ENCODE results near the gene IFNAR2.

IFNAR2 gene

DNA sequence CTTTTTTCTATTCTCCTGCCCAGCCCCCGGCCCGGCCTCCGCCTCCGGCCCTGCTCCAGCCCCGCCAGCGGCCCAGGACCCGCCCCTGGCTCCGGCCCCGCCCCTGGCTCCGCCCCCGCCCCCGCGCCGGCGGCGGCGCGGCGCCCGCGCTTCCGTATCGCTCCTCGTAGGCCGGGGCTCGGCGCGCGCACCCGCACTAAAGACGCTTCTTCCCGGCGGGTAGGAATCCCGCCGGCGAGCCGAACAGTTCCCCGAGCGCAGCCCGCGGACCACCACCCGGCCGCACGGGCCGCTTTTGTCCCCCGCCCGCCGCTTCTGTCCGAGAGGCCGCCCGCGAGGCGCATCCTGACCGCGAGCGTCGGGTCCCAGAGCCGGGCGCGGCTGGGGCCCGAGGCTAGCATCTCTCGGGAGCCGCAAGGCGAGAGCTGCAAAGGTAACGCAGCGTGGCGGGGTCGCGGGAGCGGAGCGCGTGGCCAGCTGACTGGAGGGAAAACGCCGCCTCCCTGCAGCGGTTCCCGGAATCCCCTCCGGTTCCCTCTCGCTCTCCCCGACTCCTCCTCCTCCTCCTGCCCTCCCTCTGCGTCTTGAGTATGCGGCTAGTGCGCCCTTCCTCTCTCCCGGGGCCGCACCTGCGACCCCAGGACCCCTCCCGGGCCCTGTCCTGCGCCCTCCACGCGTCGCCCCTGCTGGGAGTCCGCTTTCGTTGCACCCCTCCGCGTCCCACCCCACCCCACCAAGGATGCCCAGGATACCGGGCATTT, at the start of gene IFNAR2:
Gene IFNAR2, plus strand, starts transcription at position 155 of the 761 bp plus-strand sequence. CDS start 11,985 bp downstream, outside the sequence.
- DNase-seq: peak; percentile 39

DNA sequence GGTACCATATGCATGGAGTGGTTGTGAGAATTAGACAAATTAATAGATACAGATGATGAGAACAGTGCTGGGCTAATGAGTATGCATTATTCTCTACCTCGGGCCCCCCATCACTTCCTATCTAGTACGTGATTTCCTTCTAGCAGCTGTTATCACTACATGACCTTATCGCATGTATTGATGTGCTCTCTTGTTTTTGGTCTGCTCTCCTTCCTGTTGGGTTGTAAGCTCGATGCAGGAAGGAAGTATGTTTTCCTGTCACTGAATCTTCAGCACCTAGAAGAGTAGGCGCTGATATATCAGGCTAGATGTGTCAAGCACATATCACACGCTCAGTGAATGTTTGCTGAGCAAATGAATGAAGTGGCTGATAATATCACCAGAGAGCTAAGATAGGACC, 43.9 kb upstream of the IFNAR2 start:
- DNase-seq: no peak

DNA sequence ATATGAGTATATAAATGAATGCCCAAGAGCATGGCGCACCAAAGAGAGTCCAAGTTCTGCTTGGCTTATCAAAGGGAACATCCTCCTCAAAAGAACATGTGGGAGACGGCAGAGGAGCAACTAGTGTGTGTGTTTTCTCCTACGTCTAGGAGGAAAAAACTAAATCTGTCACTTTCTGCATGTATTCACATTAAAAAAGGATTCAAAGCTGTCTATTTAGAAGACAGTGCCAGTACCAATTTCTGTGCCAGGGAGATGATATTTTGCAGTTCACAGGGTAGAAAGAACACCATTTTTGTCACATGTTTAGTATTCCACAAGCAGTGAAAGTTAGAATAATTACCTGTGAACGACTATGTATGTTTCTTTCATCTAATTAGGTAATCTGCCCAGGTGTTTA, 42.5 kb upstream of the IFNAR2 start:
- no peak for DNase-seq

DNA sequence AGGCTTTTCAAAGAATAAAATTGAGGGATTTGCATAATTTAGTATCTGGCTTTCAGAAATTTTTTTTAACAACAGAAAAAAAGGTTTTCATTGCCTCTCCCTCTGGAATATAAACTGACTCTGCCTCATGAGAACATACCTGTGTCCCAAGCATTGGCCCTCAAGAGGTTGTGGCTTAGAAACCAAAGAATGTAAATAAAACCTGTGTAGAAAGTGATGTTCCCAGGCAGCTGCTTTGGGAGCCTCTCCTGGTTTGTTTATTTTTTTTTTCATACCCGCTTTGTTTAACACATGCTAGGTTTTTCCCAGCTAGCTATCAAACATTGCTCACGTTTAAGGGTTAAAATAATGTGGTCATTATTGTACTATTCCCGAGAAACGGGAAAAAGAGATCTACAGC, 40.5 kb upstream of the IFNAR2 start:
- no peak for DNase-seq

DNA sequence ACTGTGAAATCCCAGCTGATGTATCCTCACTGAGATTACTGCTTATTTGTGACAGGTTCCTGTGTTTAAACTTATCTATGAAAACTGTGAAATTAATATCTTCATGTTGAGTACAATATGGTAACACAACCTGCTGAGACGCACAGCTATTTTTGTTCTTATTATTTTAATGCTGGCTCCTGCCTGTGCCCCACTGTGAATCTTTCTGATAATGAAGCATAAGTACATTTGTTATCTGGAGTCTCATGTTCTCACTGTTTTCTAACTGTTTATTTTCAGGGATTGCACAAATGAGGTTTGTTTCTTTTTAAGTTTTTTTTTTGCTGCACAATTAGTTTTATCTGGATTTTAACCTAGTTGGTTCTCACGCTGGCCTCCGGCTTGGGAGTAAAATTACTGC, 39.9 kb upstream of the IFNAR2 start:
- DNase-seq: no peak

DNA sequence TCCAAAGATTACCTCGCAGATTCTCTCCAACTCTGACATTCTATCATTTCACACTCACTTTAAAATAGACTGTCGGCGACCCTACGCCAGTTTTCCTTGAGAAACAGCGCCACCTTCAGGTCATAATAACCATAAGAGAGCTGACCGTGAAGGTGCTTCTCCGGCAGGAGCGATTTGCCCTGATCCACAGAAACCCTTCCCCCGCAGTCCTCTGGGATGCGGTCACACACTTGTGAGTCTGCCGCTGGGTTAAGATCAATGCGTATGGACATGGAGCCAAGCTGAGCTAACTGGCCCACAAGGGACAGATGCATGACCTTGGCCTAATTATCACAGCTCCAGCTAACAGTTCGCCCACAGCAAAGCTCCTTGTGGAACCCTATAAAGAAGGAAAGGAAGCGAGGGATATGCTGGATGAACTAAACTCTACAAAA, 32.8 kb upstream of the IFNAR2 start:
- DNase-seq: peak; percentile 28

DNA sequence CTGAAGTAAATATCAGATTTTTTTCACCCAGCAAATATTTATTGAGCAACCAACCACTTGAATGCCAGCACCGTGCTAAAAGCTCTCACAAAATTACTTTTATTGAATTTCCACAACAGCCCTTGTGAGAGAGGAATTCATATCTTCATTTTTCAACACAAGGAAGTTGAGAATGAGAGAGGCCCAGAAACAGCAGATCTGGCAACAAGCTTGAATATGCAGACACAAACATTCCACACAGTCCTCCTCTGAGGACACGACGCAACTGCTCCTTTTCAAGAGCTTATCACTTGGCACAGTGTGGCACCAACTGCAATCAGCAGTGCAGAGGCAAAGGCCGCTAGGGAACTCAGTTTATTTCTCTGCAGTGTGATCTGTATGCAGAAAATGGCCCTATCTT, 32.2 kb upstream of the IFNAR2 start:
- no peak for DNase-seq

DNA sequence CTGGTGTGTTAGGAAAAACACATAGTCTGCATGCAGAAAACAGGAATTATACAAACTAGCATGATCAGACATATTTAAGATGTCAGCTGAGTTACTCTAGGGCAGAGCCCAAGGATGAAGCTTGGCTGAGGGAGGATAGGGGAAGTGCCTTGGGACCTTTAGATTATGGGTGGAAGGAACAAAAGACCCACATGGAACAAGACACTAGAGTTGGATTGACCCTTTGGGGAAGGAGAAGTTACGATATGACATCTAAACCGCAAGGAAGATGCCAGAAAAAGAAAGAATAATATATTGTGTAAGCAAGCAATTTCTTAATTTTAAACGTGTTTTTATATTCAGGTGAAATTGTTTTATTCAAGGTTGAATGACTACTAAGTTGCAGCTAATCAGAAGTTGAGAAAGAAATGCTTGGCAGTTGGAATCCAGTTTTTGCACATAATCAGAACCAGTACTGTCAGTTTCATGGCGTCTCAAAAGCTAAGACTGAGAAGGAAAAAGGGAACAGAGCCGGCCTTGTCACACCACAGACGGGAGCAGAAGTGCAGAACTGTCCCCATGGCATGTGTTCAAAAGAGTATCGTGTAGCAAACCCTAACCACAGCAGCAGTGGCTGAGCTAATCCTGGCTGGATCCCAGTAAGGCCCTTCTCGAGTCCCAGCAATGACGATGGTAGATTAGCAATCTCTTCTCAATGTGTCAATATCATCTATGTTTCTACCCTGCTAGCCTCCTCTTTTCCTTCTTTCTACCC, 31.2 kb upstream of the IFNAR2 start:
- DNase-seq: peak; percentile 61

DNA sequence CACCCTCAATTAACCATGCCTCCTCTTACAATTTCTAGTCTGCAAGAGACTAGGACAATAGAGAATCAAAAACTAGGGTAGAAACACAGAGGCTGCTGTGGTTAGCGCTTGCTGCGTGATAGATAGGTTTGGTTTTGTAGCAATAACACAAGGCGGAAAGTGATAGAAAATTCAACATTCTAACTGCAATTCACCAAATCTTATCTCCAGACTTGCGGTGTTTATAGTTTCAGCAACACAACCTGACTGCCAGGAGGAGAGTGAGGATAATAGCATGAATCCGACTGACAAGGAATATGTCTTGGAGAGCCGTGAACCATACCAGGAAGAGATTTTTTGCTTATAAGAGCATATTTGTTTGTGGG, 30.7 kb upstream of the IFNAR2 start:
- DNase-seq: no peak

DNA sequence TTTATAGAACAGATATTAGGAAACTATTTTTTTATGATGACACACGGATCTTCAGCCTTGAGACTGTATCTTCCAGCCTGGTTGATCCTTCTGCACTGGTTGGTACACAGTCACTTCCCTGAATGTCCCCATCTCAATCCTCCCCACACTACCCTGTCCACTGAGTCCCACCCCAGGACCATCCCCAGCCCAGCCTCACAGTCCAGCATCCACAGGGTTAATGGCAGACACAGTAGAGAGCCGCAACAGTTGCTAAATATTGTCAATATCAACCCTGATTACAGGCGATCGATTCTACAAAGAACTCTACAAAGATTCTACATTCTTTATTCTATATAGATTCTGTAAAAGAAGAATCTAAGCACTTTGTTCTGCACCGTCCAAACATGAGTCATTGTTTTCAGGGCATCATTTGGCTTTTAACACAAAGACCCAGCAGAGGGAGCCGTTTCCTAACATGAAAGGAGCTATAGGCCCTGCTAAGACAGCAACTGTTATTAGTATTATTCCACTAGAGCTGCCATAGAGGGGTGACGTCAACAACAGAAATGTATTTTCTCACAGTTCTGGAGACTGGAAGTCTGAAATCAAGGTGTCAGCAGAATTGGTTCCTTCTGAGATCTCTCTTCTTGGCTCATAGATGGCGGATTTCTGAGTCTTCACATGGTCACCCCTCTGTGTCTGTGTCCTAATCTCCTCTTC, 30.1 kb upstream of the IFNAR2 start:
- DNase-seq: peak; percentile 70

DNA sequence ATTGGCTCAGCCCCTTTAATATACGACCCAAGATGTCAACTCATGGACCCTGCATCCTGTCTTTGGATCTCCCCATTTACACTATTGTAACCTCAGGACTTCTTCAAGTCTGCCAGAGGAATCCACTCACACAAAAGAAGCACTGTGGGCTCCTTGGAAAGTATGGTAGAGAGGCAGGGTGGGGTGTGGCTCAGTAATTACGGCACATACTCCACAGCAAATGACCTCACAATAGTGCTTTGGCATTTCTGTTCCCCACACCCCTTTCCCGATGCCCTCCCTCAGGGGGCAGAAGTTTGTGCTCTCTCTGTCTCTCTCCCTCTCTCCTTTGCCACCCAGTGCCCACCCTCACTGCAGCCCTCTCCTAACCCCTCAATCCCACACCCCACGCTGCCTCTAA, 27.8 kb upstream of the IFNAR2 start:
- no peak for DNase-seq

DNA sequence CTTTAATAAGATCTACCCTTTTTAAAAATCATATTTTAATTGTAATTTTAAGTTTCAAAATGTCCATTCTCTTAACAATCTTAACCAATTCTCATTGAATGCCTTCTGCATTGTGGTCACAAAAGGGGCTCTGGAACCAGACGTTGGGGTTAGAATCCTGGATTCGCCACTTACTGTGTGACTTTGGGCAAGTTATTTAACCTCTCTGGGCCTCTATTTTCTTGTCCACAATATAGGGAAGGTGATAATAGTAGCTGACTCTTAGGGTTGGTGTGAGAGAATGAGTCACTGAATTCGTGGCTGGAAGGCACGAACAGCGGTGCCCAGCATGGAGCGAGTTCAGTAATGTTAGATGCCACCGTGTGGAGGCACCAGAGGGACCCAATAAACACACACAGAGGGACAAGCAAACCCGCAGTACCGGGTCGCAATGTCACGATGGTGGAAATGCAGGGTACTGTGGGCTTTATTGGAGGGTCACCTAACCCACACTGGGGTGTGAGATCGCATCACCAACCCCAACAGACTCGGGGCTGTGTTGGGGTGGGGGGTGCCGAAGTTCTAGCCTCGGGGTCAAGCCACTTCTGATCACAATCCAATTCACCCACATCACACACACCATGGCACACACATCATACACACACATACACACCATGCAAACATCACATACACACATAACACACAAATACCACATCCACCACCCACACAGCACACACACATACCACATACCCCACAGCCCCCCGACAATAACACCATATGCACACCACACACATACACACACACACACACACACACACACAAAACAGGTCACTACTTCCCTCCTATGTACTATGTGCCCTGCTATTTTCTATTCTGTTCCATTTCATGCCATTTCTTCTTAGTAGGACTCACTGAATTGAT, 27.0 kb upstream of the IFNAR2 start:
- DNase-seq: no peak

DNA sequence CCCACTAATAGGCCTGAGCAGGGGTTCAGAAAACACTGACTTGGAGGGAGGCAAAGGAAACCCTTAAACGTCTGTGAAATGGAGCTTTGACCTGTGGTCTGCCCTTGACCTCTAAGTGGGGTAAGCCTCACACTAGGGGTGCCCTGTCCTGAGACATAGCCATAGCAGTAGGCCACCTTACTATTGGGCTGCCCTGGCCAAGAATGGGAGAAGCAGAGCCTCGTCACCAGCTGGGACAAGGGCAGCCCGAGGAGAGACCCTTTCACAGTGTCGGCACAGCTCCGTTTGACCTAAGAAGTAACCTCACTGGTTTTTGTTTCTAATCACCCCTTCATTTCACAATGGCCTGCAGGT, 26.4 kb upstream of the IFNAR2 start:
- no peak for DNase-seq

DNA sequence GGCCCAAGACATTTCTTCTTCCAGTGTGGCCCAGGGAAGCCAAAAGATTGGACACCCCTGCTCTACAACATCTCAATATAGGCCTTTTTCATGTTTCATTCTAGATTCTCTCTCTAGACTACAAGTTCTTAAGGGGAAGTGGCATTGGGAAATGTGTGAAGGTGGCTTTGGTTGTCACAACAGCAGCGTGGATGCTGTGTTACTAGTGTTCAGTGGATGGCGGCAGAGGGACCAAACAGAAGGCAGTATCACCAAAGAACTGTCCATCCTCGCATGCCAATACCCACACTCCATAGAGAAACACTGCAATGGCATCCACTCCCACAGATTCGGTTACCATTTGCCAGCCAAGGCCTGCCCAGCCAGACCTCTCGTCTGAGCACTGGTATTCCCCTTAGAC, 24.3 kb upstream of the IFNAR2 start:
- no peak for DNase-seq

DNA sequence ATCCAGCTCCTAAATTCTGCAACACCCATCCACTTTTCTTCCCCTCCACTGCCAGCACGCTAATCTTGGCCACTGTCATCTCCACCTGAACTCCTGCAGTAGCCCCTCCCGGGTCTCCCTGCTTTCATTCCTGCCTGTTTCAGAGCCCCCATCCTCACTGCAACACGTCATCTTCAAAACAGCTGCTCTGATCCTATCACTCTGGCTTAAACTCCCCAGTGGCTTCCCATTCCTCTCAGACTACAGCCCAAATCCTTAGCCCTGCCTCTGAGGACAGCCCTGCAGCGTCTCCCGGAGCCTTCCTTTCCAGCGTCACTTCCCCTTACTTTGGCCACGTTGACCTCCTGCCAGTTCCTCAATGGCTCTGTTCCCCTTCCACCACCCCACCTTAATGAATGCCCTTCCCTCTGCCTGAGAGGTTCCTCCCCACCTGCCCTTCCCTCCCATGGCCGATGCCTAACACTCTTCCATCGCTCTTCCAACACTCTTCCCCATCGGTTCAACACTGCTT, 22.9 kb upstream of the IFNAR2 start:
- no peak for DNase-seq

DNA sequence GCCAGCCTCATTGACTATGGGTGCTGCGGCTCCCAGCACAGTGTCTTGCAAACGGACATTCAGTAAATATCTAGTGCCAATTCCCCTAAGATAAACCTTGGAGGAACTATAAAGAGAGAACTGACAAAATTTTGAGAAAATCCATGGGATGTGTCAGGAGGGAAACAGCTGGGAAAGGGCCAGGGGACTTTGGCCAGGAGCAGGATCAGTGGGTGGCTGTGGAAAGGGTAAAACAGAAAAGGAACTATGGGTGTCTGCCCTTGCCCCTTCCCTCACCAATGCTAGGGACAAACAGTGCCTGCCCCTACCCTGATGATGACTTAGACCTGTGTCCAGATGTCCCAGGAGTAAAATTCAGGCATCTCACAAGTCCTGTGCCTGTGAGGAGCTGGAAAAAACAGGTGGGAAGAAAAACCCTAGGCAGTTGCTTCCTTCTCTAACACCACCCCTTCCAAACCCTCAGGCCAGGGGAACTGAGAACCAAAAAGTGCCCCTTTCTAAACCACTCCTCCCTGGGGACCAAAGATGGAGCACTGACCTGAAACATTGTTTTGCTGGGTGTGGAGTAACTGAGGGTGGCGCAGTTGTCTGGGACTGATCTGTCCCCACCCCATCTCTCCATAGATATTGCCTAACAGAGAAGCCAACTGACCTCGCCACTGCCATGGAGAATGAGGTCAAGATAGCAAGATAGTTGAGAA, 22.1 kb upstream of the IFNAR2 start:
- no peak for DNase-seq

DNA sequence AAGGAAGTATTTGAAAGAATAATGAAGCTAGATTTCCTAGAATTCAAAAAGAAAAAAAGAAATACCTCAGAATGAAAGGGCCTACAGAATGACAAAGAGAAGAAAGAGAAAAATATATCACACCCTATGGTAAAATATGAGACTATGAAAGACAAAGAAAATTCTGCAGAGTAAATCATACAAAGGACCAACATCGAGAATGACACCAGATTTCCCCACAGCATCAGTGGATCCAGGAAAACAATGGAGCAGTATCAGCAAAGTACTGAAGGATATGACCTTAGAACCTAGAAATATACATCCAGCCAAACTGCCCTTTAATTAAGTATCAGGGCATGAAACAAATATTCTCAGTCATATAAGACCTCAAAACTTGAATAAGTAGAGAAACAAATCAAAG, 21.2 kb upstream of the IFNAR2 start:
- no peak for DNase-seq

DNA sequence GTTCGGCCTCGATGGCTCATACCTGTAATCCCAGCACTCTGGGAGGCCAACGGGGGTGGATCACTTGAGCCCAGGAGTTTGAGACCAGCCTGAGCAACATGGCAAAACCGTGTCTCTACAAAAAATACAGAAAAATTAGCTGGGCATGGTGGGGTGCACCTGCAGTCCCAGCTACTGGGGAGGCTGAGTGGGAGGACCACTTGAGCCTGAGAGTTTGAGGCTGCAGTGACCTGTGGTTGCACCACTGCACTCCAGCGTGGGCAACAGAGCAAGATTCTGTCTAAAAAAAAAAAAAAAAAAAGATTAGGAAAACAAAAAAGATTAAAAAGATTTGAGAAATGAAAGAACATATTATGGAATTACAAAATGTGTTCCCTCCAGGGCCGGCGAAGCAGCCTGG, 18.4 kb upstream of the IFNAR2 start:
- DNase-seq: no peak

DNA sequence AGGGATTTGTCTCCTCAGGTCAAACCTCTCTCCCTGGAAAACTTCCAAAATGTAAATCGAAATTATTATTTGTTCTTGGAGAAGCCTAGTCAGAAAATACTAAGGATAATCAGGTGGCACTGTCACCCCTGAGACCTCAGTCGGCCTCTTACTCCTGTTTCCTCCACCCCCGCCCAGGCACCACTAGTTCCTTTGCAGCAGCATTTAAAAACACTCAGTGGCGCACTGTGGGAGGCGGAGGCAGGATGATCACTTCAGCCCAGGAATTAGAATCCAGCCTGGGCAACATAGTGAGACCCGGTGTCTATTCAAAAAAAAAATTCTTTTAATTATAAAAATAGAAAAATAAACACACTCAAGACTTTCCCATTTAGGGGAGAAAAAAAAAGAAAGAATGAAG, 18.0 kb upstream of the IFNAR2 start:
- no peak for DNase-seq

DNA sequence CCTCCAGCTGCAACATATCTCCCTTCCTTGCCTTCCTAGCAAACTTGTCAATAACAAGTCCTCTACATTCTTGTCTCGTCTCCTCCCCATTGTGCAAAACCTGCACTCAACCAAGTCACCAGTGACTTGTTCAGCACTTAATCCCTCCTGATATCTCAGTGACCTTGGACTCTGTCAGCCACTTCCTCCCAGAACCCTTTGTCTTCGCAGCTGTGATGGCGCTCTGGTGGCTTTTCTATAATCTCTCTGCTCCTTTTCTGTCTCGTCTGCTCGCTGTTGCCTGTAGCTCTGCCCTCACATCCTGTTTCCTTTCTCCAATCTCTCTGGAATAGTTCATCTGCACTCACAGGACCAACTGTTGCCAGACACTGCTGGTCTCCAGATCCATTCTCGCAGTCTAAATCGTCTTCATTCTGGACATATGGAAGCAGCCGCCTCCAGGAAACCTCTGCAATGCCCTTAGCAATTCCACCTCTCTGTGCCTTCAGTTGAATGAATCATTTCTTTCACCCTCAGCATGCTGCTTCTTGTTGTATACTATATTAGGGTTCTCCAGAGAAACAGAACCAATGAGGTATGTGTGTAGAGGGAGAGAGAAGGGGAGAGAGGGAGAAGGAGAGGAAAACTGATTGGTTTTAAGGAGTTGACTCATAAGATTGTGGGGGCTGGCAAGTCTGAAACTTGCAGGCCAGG, 17.4 kb upstream of the IFNAR2 start:
- DNase-seq: no peak

DNA sequence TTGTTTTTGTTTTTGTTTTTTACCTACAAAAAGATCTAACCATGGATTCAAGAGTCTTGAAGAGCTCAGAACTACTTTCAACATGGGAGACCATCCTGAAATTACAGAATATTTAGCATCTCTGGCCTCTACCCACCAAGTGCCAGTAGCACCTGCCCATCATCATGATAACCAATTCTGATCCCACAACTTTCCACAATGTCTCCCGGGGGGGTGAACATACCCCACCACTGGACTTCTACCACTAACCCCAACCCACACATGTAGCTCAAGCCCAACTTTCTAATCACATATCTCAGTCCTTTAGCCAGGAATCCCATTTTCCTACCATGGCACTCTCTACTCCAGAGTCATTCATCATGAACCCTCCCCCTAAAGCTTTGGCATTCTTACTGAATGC, 15.7 kb upstream of the IFNAR2 start:
- DNase-seq: no peak

DNA sequence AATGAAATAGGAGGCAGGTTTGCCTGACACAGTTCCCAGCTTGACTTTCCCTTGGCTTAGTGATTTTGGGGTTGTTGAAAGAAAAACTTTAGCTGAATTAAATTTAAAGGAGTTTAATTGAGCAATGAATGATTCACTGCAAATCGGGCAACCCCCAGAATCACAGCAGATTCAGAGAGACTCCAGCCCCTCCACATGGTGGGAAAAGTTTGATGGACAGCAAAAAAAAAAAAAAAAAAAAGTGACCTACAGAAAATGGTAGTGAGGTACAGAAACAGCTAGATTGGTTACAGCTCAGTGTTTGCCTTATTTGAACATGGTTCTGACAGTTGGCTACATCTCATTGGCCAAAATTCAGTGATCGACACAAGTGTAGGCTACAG, 12.6 kb upstream of the IFNAR2 start:
- no peak for DNase-seq
